ENCODE data around the gene UXT. TPM values are rescaled to one million over a fixed set of nuclear protein-coding genes. Genes with fewer than 3 reads are reported as not detected.

Gene UXT
- total and polyA plus RNA-seq, 2 of the 13 experiments (the other 11 are each of a cell fraction or from before 2014, with no cell fraction given), result 107 to 123 TPM

DNA sequence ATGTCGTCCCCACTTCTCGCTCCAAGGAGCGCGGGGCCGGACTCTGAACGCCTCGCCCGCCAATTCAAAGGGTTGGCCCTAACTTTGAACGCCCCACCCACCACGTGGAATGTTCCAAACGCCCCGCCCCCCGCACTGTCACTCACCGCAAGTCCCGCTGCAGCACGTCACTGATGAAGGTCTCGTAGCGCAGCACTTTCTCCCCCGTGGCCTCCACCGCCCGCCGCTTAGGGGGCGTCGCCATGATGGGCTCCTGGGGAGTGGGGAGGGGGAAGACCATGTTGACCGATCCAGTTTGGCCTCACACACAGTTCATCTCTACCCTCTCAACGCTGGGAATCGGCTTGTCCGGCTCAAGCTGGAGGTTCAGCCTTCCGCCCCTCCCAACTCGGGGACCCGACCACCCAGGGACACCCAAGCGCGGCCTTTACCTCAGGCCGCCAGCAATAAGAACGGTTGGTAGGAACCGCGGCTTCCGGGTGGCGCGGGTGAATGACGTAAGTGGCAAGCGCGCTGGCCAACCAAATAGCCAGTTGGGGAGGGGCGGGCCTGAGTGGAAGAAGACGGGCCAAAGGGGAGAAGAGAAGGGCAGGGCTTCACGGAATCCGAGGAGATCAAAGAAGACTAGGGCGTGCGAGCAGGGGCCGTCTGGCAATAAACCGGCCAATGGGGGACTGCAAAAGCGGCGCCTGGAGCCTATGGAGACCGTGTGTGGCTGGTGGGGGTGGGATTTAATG, at the start of gene UXT (continued):
- TF ChIP-seq ZBTB7A (CRISPR knock-in tag; IDR thresholded peaks at IDR 0.05) (no peak), DNMT3B (CRISPR knock-in tag; conservative IDR thresholded peaks at IDR 0.05) (no peak; the same call in 1 of the 2 replicates), ZSCAN31 (CRISPR knock-in tag; IDR thresholded peaks at IDR 0.05; ENCODE audit: low read depth) (0 out of 2 replicates have a peak, but pooled peaks have one; percentile 21), STAG1 (CRISPR knock-in tag; IDR thresholded peaks at IDR 0.05) (no peak), MED8 (CRISPR knock-in tag; IDR thresholded peaks at IDR 0.05; ENCODE audit: insufficient replicate concordance) (no peak), ASH2L (IDR thresholded peaks at IDR 0.05; ENCODE audit: insufficient read length, low read depth, low read length) (peak; percentile 71), POGZ (CRISPR knock-in tag; IDR thresholded peaks at IDR 0.05) (peak; percentile 85), HDAC1 (CRISPR knock-in tag; IDR thresholded peaks at IDR 0.05) (peak; percentile 80), HNRNPLL (IDR thresholded peaks at IDR 0.05; ENCODE audit: low read depth, low read length, poor library complexity, severe bottlenecking) (peak; percentile 61), PPARG (CRISPR knock-in tag; conservative IDR thresholded peaks at IDR 0.05) (no peak), MAF1 (CRISPR knock-in tag; IDR thresholded peaks at IDR 0.05; ENCODE audit: borderline replicate concordance) (0 out of 2 replicates have a peak, but pooled peaks have one; percentile 49), SP5 (CRISPR knock-in tag; IDR thresholded peaks at IDR 0.05; ENCODE audit: borderline replicate concordance, low read depth) (0 out of 2 replicates have a peak, but pooled peaks have one; percentile 26), PCBP2 (optimal IDR thresholded peaks at IDR 0.05; ENCODE audit: low read depth, low read length, poor library complexity, severe bottlenecking) (no peak), NCOR1 (IDR thresholded peaks at IDR 0.05; ENCODE audit: borderline replicate concordance, low read length) (no peak), NFRKB (IDR thresholded peaks at IDR 0.05) (no peak), TGIF2 (CRISPR knock-in tag; IDR thresholded peaks at IDR 0.05) (peak; percentile 56), ZNF501 (CRISPR knock-in tag; IDR thresholded peaks at IDR 0.05) (peak; percentile 78), BRCA1 (CRISPR knock-in tag; IDR thresholded peaks at IDR 0.05) (no peak), KLF11 (CRISPR knock-in tag; IDR thresholded peaks at IDR 0.05) (no peak), ZNF367 (CRISPR knock-in tag; IDR thresholded peaks at IDR 0.05; ENCODE audit: borderline replicate concordance) (no peak)
- TF ChIP-seq, protein P1, sequence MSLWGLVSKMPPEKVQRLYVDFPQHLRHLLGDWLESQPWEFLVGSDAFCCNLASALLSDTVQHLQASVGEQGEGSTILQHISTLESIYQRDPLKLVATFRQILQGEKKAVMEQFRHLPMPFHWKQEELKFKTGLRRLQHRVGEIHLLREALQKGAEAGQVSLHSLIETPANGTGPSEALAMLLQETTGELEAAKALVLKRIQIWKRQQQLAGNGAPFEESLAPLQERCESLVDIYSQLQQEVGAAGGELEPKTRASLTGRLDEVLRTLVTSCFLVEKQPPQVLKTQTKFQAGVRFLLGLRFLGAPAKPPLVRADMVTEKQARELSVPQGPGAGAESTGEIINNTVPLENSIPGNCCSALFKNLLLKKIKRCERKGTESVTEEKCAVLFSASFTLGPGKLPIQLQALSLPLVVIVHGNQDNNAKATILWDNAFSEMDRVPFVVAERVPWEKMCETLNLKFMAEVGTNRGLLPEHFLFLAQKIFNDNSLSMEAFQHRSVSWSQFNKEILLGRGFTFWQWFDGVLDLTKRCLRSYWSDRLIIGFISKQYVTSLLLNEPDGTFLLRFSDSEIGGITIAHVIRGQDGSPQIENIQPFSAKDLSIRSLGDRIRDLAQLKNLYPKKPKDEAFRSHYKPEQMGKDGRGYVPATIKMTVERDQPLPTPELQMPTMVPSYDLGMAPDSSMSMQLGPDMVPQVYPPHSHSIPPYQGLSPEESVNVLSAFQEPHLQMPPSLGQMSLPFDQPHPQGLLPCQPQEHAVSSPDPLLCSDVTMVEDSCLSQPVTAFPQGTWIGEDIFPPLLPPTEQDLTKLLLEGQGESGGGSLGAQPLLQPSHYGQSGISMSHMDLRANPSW (CRISPR knock-in tag; IDR thresholded peaks at IDR 0.05; ENCODE audit: borderline replicate concordance), result no peak
- TF ChIP-seq, protein P2, sequence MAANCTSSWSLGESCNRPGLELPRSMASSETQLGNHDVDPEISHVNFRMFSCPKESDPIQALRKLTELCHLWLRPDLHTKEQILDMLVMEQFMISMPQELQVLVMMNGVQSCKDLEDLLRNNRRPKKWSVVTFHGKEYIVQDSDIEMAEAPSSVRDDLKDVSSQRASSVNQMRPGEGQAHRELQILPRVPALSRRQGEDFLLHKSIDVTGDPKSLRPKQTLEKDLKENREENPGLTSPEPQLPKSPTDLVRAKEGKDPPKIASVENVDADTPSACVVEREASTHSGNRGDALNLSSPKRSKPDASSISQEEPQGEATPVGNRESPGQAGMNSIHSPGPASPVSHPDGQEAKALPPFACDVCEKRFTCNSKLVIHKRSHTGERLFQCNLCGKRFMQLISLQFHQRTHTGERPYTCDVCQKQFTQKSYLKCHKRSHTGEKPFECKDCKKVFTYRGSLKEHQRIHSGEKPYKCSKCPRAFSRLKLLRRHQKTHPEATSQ (CRISPR knock-in tag; IDR thresholded peaks at IDR 0.05; ENCODE audit: borderline replicate concordance), result 0 out of 2 replicates have a peak, but pooled peaks have one; percentile 8
- TF ChIP-seq, protein P3, sequence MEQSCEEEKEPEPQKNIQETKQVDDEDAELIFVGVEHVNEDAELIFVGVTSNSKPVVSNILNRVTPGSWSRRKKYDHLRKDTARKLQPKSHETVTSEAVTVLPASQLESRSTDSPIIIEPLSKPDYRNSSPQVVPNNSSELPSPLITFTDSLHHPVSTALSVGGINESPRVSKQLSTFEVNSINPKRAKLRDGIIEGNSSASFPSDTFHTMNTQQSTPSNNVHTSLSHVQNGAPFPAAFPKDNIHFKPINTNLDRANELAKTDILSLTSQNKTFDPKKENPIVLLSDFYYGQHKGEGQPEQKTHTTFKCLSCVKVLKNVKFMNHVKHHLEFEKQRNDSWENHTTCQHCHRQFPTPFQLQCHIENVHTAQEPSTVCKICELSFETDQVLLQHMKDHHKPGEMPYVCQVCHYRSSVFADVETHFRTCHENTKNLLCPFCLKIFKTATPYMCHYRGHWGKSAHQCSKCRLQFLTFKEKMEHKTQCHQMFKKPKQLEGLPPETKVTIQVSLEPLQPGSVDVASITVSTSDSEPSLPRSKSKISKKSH (CRISPR knock-in tag; IDR thresholded peaks at IDR 0.05; ENCODE audit: borderline replicate concordance), result no peak
- TF ChIP-seq, protein P4, sequence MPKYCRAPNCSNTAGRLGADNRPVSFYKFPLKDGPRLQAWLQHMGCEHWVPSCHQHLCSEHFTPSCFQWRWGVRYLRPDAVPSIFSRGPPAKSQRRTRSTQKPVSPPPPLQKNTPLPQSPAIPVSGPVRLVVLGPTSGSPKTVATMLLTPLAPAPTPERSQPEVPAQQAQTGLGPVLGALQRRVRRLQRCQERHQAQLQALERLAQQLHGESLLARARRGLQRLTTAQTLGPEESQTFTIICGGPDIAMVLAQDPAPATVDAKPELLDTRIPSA (CRISPR knock-in tag; IDR thresholded peaks at IDR 0.05; ENCODE audit: borderline replicate concordance), result no peak
